GM18909 (cell line): Measurements from ENCODE around the gene SPECC1L.

Experiments
- ATAC-seq: cut with Tn5 transposase; IDR thresholded peaks from one replicate; pipeline ENCODE4 v1.9.1; 2021; ENCODE audit warnings: mild to moderate bottlenecking; ENCODE audit not compliant: unreplicated experiment, poor library complexity

The SPECC1L gene

GRCh38 chr22:24341627-24342026 is 71.0 kb downstream of the SPECC1L start:
- no peak for ATAC-seq

DNA sequence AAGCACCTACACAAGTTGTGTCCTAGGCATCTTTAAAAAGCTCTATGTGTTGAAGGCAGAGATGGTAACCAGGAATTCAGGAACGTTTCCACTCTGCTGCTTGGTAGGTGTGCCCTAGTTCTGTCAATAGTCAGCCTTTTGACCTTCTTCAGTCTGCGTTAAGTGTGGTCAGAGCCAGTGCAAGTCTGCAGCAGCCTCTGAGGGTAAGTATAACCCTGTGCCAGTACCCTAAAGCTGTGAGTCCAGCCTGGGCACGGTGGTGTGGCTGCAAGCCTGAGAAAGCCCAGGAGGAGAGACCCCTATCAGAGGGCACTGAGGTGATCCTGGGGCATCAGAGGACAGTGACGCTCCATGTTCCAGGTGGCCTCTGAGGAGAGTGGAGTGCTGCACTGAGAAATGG is 80.0 kb downstream of the SPECC1L start:
- no peak for ATAC-seq

DNA sequence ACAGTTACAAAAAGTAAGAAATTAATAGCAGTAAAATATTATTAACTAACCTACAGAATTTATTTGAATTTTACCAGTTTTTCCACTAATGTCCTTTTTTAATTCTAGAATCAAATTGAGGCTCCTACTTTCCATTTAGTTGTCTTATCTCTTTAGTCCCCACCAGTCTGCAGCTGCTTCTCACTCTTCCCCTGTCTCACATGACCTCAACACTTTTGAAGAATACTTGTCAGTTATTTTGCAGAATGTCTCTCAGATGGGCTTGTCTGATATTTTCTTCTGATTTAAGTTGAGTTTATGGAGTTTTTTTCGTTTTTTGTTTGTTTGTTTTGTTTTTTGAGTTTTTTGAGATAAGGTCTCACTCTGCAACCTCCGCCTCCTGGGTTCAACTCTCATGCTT is 82.5 kb downstream of the SPECC1L start:
- no peak for ATAC-seq

- no peak for ATAC-seq
Observed at GRCh38 chr22:24355574-24355973, 84.9 kb downstream of the SPECC1L start.

DNA sequence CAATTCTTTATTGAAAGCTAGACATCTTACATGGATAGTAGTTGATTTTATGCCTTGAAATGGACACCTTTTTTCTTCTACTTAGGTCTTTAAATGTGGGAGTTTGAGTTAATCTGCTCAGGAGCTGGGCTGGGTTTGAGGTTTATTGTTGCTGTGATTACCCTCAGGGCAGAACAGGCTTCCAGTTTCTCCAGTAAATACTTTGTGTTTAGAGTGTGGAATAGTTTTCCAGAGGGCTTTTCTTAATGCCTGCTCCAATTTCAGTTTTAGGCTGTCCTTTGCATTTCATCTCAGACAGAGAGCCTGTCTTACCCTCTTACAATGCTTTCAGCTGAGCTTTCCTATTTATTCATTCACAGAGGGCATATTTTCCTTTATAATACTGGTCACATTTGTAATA is 86.9 kb downstream of the SPECC1L start:
- no peak for ATAC-seq

DNA sequence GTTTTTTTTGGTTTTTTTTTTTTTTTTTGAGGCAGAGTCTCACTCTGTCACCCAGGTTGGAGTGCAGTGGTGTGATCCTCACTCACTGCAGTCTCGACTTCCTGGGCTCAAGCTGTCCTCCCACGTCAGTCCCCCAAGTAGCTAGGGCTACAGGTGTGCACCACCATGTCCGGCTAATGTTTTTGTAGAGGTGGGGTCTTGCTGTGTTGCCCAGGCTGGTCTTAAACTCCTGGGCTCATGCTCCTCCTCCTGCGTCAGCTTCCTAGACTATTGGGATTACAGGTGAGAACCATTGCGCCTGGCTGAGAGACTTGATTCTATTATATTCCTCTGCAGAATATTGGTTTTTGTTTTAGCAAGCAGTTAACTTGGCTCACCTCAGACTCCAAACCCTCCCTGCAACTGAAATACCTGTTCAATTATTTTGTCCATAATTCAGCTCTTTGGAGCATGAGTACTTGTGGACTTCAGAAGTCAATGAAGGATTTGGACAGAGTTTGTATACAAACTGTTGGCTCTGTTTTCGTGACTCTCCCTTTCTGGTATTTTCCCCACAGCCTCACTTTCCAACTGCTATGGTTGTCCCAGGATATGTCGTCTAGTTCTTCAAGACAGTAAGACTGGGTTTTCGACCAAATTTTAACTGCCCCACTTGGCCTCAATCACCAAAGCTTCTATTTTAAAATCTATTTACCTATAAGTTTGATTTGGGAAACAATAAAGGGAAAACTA is 87.6 kb downstream of the SPECC1L start:
- no peak for ATAC-seq

DNA sequence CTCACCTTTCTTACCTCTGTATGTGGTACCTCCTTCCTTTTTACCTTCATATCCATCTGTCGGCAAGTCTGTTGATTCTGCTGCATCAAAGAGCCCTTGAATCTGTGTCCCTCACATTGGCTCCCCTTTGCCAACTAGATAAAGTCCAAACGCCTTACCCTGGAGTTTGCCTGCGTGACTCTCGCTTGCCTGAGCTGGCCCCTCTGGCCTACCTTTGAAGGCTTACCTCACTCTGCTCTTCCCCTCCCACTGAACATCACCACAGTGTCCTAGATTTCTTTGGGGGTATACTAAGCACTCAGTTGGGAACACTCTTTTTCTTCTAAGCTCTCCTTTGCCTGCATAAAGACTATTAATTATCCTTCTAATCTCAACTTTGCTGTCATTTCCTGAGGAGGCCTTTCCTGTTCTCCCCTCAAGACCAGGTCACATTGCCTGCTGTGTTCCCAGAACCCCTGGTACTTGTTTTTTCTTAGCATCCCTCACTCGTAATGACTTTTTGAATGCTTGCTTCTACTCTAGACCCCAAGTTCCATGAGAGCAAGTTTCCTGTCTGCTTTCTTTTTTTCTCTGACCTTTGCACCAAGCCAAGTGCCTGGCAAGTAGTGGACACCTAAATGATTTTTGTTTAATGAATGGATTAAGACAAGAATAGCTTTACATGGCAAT is 89.0 kb downstream of the SPECC1L start:
- ATAC-seq = no peak

DNA sequence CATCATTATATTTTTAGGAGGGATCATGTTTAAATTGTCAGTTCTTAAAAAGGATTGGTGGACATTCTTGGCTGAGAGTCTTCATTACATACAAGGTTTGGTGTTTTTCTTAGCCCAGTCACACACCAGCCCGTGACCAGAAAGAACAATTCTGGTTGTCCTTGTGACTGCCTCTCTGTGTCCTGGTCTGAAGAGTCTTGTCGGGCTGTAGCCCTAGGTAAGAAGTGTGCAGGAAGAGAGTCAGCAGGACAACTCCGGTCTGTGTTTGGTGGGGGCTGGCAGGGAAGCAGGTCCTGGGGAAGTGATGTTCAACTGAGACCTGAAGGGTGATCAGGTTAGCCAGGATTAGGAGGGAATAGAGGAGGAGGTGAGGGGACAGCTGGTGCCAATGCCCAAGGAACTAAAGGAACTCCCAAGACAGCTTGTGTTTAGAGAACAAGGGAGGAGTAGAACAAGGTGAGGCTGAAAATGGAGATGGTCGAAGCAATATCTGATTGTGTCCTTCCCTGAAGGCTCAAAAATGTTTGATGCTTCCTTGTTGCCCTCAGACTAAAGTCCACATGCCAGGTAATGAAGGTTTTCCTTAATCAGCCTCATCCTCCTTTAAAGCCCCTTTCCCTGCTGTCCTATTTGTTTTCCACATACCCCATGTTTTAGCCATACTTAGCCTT is 91.5 kb downstream of the SPECC1L start:
- no peak for ATAC-seq

GRCh38 chr22:24363243-24363642 is 92.6 kb downstream of the SPECC1L start:
- ATAC-seq = no peak

- no peak for ATAC-seq
Observed at GRCh38 chr22:24366701-24367100, 96.1 kb downstream of the SPECC1L start.

GRCh38 chr22:24367841-24368240 is 97.2 kb downstream of the SPECC1L start:
- ATAC-seq = no peak

- no peak for ATAC-seq
Observed at GRCh38 chr22:24370401-24370800, 99.8 kb downstream of the SPECC1L start.

- ATAC-seq = no peak
Observed at GRCh38 chr22:24376002-24376401, 105.4 kb downstream of the SPECC1L start.

DNA sequence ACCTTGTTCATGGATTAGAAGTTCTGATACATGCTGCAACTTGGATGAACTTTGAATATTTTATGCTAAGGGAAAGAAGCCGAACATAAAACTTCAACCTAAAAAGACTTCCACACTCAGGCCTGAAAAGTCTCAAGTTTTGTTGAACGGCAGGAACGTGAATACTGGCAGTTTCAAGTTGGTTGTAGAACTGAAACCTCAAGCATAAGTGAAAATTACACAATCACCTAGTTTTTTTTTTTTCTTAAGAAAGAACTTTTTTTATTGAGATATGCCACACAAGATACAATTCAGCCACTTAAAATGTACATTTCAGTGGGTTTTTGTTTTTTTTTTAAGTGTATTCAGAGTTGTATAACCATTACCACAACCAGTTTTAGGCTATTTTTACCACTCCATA is 106.0 kb downstream of the SPECC1L start:
- ATAC-seq = no peak

- ATAC-seq = no peak
Observed at GRCh38 chr22:24379536-24379935, 108.9 kb downstream of the SPECC1L start.

GRCh38 chr22:24380220-24380904 is 109.7 kb downstream of the SPECC1L start:
- no peak for ATAC-seq

- no peak for ATAC-seq
Observed at GRCh38 chr22:24380905-24381230, 110.2 kb downstream of the SPECC1L start.

- ATAC-seq = no peak
Observed at GRCh38 chr22:24383061-24383460, 112.4 kb downstream of the SPECC1L start.

GRCh38 chr22:24384131-24384530 is 113.5 kb downstream of the SPECC1L start:
- no peak for ATAC-seq

DNA sequence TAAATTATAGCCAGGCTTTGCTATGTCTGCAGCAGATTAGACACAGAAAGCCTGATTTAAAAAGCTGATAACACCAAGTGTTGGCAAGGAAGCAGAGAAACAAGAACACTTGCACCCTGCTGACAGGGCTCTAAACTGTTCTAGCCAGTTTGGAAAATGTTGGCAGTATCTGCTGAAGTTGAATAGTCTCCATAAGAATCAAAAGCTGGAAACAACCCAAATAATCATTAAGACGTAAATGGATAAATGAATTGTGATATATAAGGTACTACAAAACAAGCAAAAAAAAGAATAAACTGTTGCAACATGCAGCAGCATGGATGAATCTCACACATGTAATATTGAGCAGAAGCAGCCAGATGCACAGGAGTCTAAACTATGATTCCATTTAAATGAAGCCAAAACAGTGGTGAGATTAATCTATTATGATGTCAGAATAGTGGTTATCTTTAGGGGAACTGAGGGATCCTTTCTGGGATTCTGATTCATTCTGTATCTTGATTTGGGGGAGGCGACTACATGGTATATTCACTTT is 116.4 kb downstream of the SPECC1L start:
- ATAC-seq = no peak

GRCh38 chr22:24389680-24390079 is 119.0 kb downstream of the SPECC1L start:
- no peak for ATAC-seq
